ENCODE results near the gene DCDC2C.

DNA sequence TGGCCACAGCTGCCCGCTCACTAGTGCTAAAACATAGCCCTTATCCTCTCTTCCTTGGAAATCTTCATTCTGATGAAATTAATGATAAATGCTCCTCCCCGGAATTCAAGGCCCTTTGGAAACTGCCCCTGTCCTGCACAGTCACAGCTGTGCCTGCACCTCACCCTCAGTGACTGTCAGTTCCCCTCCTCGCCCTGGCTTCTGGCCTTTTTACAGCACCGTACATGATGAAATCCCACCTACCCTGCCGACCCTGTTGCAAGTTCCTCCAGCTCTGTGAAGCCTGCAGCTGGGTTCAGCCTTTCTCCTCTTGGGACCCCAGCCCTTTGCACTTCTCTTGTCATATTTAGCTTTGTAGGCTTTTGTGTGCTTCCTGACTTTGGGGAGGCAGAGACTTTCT lies 48.4 kb downstream of the DCDC2C start:
- TF ChIP-seq CTCF (conservative IDR thresholded peaks at IDR 0.05) (no peak), EZH2 (IDR thresholded peaks at IDR 0.05; ENCODE audit: low read depth) (no peak)

Measured in PC-9 (cell line).